HEK293 (cell line): ENCODE results near the gene SETMAR.

Experiments
- CTCF ChIA-PET: fragments of 350-600 bp; formaldehyde crosslinking; extraction: SDS; loops from one replicate; lab custom pipeline; 2021; ENCODE audit warnings: antibody characterized with exemption; lab: Yijun Ruan, JAX
- POLR2A ChIA-PET: fragments of 300-600 bp; formaldehyde crosslinking; extraction: SDS; loops from one replicate; lab custom pipeline; 2020; ENCODE audit warnings: antibody characterized with exemption, inconsistent platforms; lab: Yijun Ruan, JAX
- H3K27ac ChIP-seq: fragments of 200-500 bp; sonication (Bioruptor generic); 2 replicates; pipeline ENCODE4 v1.5.1; 2014; ENCODE audit warnings: low read depth, low read length, control low read depth, inconsistent platforms; ENCODE audit errors: extremely low read depth
- H3K36me3 ChIP-seq, 2 experiments: fragments of 200-500 bp in 1 of 2; sonication (Bioruptor generic) in 1 of 2; 1 replicate in 1 of 2; 2 replicates in 1 of 2; pipeline ENCODE4 v1.5.1; 2014 to 2017; ENCODE audit warnings: inconsistent platforms in 2 of 2, low read length in 2 of 2; ENCODE audit not compliant: control insufficient read depth in 2 of 2, insufficient read depth in 1 of 2
- H3K4me1 ChIP-seq: fragments of 200-500 bp; sonication (Bioruptor generic); 2 replicates; pipeline ENCODE4 v1.5.1; 2014; ENCODE audit warnings: mild to moderate bottlenecking, low read length, inconsistent platforms; ENCODE audit not compliant: control insufficient read depth, insufficient read depth
- H3K4me3 ChIP-seq: 2 replicates; pipeline ENCODE4 v1.5.1; 2011; ENCODE audit warnings: low read depth, mild to moderate bottlenecking, control low read depth, low read length, moderate library complexity
- H3K9me3 ChIP-seq: fragments of 200-500 bp; sonication (Bioruptor generic); 2 replicates; pipeline ENCODE4 v1.5.1; 2014; ENCODE audit warnings: low read depth, low read length, inconsistent platforms; ENCODE audit not compliant: control insufficient read depth, insufficient read depth
- CTCF ChIP-seq: fragments of 450-650 bp; formaldehyde crosslinking; IDR thresholded peaks from 2 replicates; pipeline ENCODE4 v1.5.1; 2016; ENCODE audit warnings: missing biosample characterization, missing genetic modification characterization
- GLIS1 ChIP-seq: fragments of 450-650 bp; formaldehyde crosslinking; IDR thresholded peaks from 2 replicates; pipeline ENCODE4 v1.5.1; 2016; ENCODE audit warnings: missing biosample characterization, missing genetic modification characterization
- INSM2 ChIP-seq: fragments of 450-650 bp; formaldehyde crosslinking; IDR thresholded peaks from 2 replicates; pipeline ENCODE4 v1.5.1; 2016; ENCODE audit warnings: missing biosample characterization, missing genetic modification characterization
- KLF1 ChIP-seq: fragments of 450-650 bp; formaldehyde crosslinking; IDR thresholded peaks from 2 replicates; pipeline ENCODE4 v1.5.1; 2016; ENCODE audit warnings: missing biosample characterization, missing genetic modification characterization
- PRDM10 ChIP-seq: fragments of 450-650 bp; formaldehyde crosslinking; IDR thresholded peaks from 2 replicates; pipeline ENCODE4 v1.5.1; 2016; ENCODE audit warnings: missing biosample characterization, missing genetic modification characterization
- WT1 ChIP-seq: fragments of 450-650 bp; formaldehyde crosslinking; IDR thresholded peaks from 2 replicates; pipeline ENCODE4 v1.5.1; 2016; ENCODE audit warnings: missing biosample characterization, missing genetic modification characterization
- ZBTB26 ChIP-seq: fragments of 450-650 bp; formaldehyde crosslinking; optimal IDR thresholded peaks from 2 replicates; pipeline ENCODE3; 2016; ENCODE audit warnings: missing biosample characterization, mild to moderate bottlenecking, missing genetic modification characterization
- ZBTB8A ChIP-seq: fragments of 450-650 bp; formaldehyde crosslinking; IDR thresholded peaks from 2 replicates; pipeline ENCODE4 v1.5.1; 2016; ENCODE audit warnings: missing biosample characterization, missing genetic modification characterization
- ZNF175 ChIP-seq: fragments of 450-650 bp; formaldehyde crosslinking; IDR thresholded peaks from 2 replicates; pipeline ENCODE4 v1.5.1; 2016; ENCODE audit warnings: missing biosample characterization, missing genetic modification characterization
- ZNF184 ChIP-seq: fragments of 450-650 bp; IDR thresholded peaks from 2 replicates; pipeline ENCODE4 v1.5.1; 2018; ENCODE audit warnings: missing biosample characterization, mild to moderate bottlenecking, missing genetic modification characterization
- ZNF2 ChIP-seq: fragments of 450-650 bp; formaldehyde crosslinking; IDR thresholded peaks from 2 replicates; pipeline ENCODE4 v1.5.1; 2016; ENCODE audit warnings: missing biosample characterization, missing genetic modification characterization
- ZNF302 ChIP-seq: fragments of 450-650 bp; formaldehyde crosslinking; IDR thresholded peaks from 2 replicates; pipeline ENCODE4 v1.5.1; 2016; ENCODE audit warnings: missing biosample characterization, missing genetic modification characterization, low read depth
- ZNF335 ChIP-seq: fragments of 450-650 bp; formaldehyde crosslinking; conservative IDR thresholded peaks from 2 replicates; pipeline ENCODE4 v1.5.1; 2016; ENCODE audit warnings: missing biosample characterization, missing genetic modification characterization
- ZNF362 ChIP-seq: fragments of 450-650 bp; formaldehyde crosslinking; IDR thresholded peaks from 2 replicates; pipeline ENCODE4 v1.5.1; 2016; ENCODE audit warnings: missing biosample characterization, missing genetic modification characterization
- ZNF580 ChIP-seq: fragments of 450-650 bp; formaldehyde crosslinking; IDR thresholded peaks from 2 replicates; pipeline ENCODE4 v1.5.1; 2016; ENCODE audit warnings: missing biosample characterization, missing genetic modification characterization
- ZNF639 ChIP-seq: fragments of 450-650 bp; formaldehyde crosslinking; IDR thresholded peaks from 2 replicates; pipeline ENCODE4 v1.5.1; 2016; ENCODE audit warnings: missing biosample characterization, missing genetic modification characterization
- ZNF654 ChIP-seq: fragments of 450-650 bp; formaldehyde crosslinking; IDR thresholded peaks from 2 replicates; pipeline ENCODE4 v1.5.1; 2016; ENCODE audit warnings: low read depth, missing biosample characterization, missing genetic modification characterization
- ZNF692 ChIP-seq: fragments of 450-650 bp; formaldehyde crosslinking; IDR thresholded peaks from 2 replicates; pipeline ENCODE4 v1.5.1; 2016; ENCODE audit warnings: missing biosample characterization, missing genetic modification characterization
- ZSCAN4 ChIP-seq: fragments of 450-650 bp; formaldehyde crosslinking; IDR thresholded peaks from 2 replicates; pipeline ENCODE4 v1.5.1; 2017; ENCODE audit warnings: missing biosample characterization, missing genetic modification characterization

SETMAR gene

GRCh38 chr3:4343258-4343657 lies 40.1 kb downstream of the SETMAR start:
- POLR2A ChIA-PET, result interaction anchor here (0.8 kb wide), 1 partner anchor 150 kb away, joined by 6 read pairs; the partner anchor contains the start of gene ITPR1
- no peak overlapping the region for H3K27ac ChIP-seq
- peak; percentile 86 for TF ChIP-seq WT1 (tag by site-specific recombination)
- TF ChIP-seq ZNF302, result no peak
- TF ChIP-seq INSM2, result 0 out of 2 replicates have a peak, but pooled peaks have one; percentile 37
- TF ChIP-seq, all 188 proteins: peak for 2
- Histone ChIP-seq H3K4me3 (no peak overlapping the region), H3K9me3 (no peaks in the 10 kb centered on the region), H3K36me3 (no peaks in the 10 kb centered on the region), H3K4me1 (peaks cover 3% of the 10 kb centered on the region; the same call in 1 of the 2 replicates)
- CTCF ChIA-PET, result interaction anchor here (0.8 to 3.4 kb wide), 5 partner anchors 8 to 290 kb away, joined by 3 to 19 read pairs (median 3); no protein-coding TSS in a partner anchor

- no peak overlapping the region for H3K4me3 ChIP-seq
- peaks cover 3% of the 10 kb centered on the region; the same call in 1 of the 2 replicates for H3K4me1 ChIP-seq
- POLR2A ChIA-PET, result interaction anchor here (1.3 kb wide), 1 partner anchor 283 kb away, joined by 3 read pairs; no protein-coding TSS in a partner anchor
- CTCF ChIA-PET, result interaction anchor here (0.5 to 5.8 kb wide), 57 partner anchors 8 to 1159 kb away, joined by 3 to 138 read pairs (median 4); partner anchors contain the start of gene ITPR1
- H3K9me3 ChIP-seq, result no peaks in the 10 kb centered on the region
- TF ChIP-seq GLIS1 (tag by site-specific recombination), result 0 out of 2 replicates have a peak, but pooled peaks have one; percentile 6
- no peak for TF ChIP-seq ZBTB8A
- peak; percentile 96 for TF ChIP-seq ZNF362
- TF ChIP-seq ZNF580 (tag by site-specific recombination), result peak; percentile 46; the same call in 1 of the 2 replicates
- peak; percentile 76 for TF ChIP-seq CTCF
- no peak for TF ChIP-seq ZBTB26 (tag by site-specific recombination)
- 0 out of 2 replicates have a peak, but pooled peaks have one; percentile 22 for TF ChIP-seq ZNF639 (tag by site-specific recombination)
- TF ChIP-seq ZNF175 (tag by site-specific recombination), result no peak
- 0 out of 2 replicates have a peak, but pooled peaks have one; percentile 24 for TF ChIP-seq ZNF692
- 0 out of 2 replicates have a peak, but pooled peaks have one; percentile 12 for TF ChIP-seq PRDM10
- TF ChIP-seq KLF1, result no peak
- peak; percentile 99 for TF ChIP-seq ZNF654 (tag by site-specific recombination)
- 0 out of 2 replicates have a peak, but pooled peaks have one; percentile 8 for TF ChIP-seq ZSCAN4
- 0 out of 2 replicates have a peak, but pooled peaks have one; percentile 59 for TF ChIP-seq ZNF2 (tag by site-specific recombination)
- no peak for TF ChIP-seq ZNF184 (tag by site-specific recombination)
- TF ChIP-seq ZNF335 (tag by site-specific recombination), result 0 out of 2 replicates have a peak, but pooled peaks have one; percentile 19
- H3K36me3 ChIP-seq, result no peaks in the 10 kb centered on the region
- no peak overlapping the region for H3K27ac ChIP-seq
Measured at GRCh38 chr3:4350789-4351163, 47.6 kb downstream of the SETMAR start.
